GM20000 (cell line): ENCODE measurements around the gene GTF3C5.
"Not testable (repeated sequence)": the region's sequence is repeated elsewhere in the genome, so short reads cannot be mapped to it uniquely, and the experiment has no call there.

ENCODE experiments used
- DNase-seq: peaks from one replicate; pipeline ENCODE4 v3.0.0; 2012; ENCODE audit warnings: low spot score
- TF ChIP-seq, protein P1 (sequence below): IDR thresholded peaks from 2 replicates; pipeline ENCODE4 v1.5.1; 2012; ENCODE audit warnings: mild to moderate bottlenecking, control low read depth; ENCODE audit errors: extremely low read depth, missing control alignments

GTF3C5 gene

DNA sequence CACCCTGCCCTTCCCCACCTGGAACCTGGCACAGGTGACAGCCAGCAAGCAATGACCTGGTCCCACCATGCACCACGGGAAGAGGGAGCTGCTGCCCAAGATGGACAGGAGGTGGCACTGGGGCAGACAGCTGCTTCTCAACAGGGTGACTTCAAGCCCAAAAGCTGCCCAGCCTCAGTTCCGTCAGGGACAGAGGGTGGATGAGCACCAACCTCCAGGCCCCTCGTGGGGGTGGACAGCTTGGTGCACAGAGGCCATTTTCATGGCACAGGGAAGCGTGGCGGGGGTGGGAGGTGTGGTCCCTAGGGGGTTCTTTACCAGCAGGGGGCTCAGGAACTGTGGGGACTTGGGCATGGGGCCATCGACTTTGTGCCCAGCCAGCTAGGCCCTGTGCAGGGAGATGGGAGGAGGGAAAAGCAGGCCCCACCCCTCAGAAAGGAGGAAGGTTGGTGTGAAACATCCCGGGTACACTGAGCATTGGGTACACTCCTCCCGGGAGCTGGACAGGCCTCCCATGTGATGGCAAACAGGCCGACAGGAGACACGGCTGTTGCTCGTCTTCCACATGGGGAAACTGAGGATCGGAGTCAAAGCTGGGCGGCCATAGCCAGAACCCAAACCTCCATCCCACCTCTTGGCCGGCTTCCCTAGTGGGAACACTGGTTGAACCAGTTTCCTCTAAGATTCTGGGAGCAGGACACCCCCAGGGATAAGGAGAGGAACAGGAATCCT lies 32.9 kb downstream of the GTF3C5 start:
- TF ChIP-seq, protein P1, sequence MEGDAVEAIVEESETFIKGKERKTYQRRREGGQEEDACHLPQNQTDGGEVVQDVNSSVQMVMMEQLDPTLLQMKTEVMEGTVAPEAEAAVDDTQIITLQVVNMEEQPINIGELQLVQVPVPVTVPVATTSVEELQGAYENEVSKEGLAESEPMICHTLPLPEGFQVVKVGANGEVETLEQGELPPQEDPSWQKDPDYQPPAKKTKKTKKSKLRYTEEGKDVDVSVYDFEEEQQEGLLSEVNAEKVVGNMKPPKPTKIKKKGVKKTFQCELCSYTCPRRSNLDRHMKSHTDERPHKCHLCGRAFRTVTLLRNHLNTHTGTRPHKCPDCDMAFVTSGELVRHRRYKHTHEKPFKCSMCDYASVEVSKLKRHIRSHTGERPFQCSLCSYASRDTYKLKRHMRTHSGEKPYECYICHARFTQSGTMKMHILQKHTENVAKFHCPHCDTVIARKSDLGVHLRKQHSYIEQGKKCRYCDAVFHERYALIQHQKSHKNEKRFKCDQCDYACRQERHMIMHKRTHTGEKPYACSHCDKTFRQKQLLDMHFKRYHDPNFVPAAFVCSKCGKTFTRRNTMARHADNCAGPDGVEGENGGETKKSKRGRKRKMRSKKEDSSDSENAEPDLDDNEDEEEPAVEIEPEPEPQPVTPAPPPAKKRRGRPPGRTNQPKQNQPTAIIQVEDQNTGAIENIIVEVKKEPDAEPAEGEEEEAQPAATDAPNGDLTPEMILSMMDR: no peak
- no peak for DNase-seq

DNA sequence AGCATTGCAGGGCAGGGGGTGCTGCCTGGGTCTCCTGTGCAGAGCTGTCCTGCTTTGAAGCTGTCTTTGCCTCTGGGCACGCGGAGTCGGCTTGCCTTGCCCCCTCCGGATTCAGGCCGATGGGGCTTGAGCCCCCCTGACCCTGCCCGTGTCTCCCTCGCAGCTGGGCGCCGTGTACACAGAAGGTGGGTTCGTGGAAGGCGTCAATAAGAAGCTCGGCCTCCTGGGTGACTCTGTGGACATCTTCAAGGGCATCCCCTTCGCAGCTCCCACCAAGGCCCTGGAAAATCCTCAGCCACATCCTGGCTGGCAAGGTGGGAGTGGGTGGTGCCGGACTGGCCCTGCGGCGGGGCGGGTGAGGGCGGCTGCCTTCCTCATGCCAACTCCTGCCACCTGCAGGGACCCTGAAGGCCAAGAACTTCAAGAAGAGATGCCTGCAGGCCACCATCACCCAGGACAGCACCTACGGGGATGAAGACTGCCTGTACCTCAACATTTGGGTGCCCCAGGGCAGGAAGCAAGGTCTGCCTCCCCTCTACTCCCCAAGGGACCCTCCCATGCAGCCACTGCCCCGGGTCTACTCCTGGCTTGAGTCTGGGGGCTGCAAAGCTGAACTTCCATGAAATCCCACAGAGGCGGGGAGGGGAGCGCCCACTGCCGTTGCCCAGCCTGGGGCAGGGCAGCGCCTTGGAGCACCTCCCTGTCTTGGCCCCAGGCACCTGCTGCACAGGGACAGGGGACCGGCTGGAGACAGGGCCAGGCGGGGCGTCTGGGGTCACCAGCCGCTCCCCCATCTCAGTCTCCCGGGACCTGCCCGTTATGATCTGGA lies 33.7 kb downstream of the GTF3C5 start:
- TF ChIP-seq, protein P1: no peak
- DNase-seq: no peak

DNA sequence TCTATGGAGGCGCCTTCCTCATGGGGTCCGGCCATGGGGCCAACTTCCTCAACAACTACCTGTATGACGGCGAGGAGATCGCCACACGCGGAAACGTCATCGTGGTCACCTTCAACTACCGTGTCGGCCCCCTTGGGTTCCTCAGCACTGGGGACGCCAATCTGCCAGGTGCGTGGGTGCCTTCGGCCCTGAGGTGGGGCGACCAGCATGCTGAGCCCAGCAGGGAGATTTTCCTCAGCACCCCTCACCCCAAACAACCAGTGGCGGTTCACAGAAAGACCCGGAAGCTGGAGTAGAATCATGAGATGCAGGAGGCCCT lies 34.2 kb downstream of the GTF3C5 start:
- DNase-seq: no peak
- TF ChIP-seq, protein P1: no peak

DNA sequence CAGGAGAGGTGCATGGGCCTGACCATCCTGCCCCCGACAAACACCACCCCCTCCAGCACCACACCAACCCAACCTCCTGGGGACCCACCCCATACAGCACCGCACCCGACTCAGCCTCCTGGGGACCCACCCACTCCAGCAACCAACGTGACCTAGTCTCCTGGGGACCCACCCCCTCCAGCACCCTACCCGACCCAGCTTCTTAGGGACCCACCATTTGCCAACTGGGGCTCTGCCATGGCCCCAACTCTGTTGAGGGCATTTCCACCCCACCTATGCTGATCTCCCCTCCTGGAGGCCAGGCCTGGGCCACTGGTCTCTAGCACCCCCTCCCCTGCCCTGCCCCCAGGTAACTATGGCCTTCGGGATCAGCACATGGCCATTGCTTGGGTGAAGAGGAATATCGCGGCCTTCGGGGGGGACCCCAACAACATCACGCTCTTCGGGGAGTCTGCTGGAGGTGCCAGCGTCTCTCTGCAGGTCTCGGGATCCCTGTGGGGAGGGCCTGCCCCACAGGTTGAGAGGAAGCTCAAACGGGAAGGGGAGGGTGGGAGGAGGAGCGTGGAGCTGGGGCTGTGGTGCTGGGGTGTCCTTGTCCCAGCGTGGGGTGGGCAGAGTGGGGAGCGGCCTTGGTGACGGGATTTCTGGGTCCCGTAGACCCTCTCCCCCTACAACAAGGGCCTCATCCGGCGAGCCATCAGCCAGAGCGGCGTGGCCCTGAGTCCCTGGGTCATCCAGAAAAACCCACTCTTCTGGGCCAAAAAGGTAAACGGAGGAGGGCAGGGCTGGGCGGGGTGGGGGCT lies 35.6 kb downstream of the GTF3C5 start:
- no peak for DNase-seq
- TF ChIP-seq, protein P1: no peak

DNA sequence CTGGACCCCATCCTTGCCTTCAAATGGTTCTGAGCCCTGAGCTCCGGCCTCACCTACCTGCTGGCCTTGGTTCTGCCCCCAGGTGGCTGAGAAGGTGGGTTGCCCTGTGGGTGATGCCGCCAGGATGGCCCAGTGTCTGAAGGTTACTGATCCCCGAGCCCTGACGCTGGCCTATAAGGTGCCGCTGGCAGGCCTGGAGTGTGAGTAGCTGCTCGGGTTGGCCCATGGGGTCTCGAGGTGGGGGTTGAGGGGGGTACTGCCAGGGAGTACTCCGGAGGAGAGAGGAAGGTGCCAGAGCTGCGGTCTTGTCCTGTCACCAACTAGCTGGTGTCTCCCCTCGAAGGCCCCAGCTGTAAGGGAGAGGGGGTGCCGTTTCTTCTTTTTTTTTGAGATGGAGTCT lies 36.2 kb downstream of the GTF3C5 start:
- TF ChIP-seq, protein P1: no peak
- DNase-seq: no peak

DNA sequence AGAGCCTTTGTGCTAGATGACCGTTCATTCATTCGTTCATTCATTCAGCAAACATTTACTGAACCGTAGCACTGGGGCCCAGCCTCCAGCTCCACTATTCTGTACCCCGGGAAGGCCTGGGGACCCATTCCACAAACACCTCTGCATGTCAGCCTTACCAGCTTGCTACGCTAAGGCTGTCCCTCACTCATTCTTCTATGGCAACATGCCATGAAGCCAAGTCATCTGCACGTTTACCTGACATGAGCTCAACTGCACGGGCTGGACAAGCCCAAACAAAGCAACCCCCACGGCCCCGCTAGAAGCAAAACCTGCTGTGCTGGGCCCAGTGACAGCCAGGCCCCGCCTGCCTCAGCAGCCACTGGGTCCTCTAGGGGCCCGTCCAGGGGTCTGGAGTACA lies 37.0 kb downstream of the GTF3C5 start:
- no peak for DNase-seq
- TF ChIP-seq, protein P1: no peak

DNA sequence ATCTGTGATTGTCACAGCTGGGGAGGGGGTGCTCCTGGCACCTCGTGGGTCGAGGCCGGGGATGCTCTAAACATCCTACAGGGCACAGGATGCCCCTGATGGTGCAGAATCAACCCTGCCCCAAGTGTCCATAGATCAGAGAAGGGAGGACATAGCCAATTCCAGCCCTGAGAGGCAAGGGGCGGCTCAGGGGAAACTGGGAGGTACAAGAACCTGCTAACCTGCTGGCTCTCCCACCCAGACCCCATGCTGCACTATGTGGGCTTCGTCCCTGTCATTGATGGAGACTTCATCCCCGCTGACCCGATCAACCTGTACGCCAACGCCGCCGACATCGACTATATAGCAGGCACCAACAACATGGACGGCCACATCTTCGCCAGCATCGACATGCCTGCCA lies 37.6 kb downstream of the GTF3C5 start:
- DNase-seq: not testable (repeated sequence)

DNA sequence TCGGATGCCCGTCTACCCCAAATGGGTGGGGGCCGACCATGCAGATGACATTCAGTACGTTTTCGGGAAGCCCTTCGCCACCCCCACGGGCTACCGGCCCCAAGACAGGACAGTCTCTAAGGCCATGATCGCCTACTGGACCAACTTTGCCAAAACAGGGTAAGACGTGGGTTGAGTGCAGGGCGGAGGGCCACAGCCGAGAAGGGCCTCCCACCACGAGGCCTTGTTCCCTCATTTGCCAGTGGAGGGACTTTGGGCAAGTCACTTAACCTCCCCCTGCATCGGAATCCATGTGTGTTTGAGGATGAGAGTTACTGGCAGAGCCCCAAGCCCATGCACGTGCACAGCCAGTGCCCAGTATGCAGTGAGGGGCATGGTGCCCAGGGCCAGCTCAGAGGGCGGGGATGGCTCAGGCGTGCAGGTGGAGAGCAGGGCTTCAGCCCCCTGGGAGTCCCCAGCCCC lies 39.7 kb downstream of the GTF3C5 start:
- not testable (repeated sequence) for DNase-seq

DNA sequence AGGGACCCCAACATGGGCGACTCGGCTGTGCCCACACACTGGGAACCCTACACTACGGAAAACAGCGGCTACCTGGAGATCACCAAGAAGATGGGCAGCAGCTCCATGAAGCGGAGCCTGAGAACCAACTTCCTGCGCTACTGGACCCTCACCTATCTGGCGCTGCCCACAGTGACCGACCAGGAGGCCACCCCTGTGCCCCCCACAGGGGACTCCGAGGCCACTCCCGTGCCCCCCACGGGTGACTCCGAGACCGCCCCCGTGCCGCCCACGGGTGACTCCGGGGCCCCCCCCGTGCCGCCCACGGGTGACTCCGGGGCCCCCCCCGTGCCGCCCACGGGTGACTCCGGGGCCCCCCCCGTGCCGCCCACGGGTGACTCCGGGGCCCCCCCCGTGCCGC lies 40.2 kb downstream of the GTF3C5 start:
- not testable (repeated sequence) for DNase-seq
